ENCODE measurements around the gene IQCK. TPM values are rescaled to one million over a fixed set of nuclear protein-coding genes. Genes with fewer than 3 reads are reported as not detected.

Gene IQCK
- total RNA-seq, 6 experiments from 2014 or later, result 2.0 to 4.7 (median 3.9) TPM

GRCh38 chr16:19776147-19776546 lies 58.1 kb downstream of the IQCK start:
- no peak for ATAC-seq
- TF ChIP-seq CTCF (IDR thresholded peaks at IDR 0.05), result no peak
- no peak for TF ChIP-seq POLR2A (IDR thresholded peaks at IDR 0.05)
- Histone ChIP-seq H3K9me3 (no peaks in the 10 kb centered on the region), H3K36me3 (no peaks in the 10 kb centered on the region), H3K27me3 (no peaks in the 10 kb centered on the region), H3K4me3 (no peak overlapping the region), H3K27ac (no peak overlapping the region), H3K4me1 (no peaks in the 10 kb centered on the region)
- intact Hi-C loops (cut with DNase I), result no loop called here
- no peak for DNase-seq
- 91% methylated on average over 3 of the region's 3 CpGs for WGBS (ENCODE audit: insufficient coverage, low coverage, low lambda C conversion rate, missing lambda C conversion rate)

- H3K36me3 ChIP-seq, result no peaks in the 10 kb centered on the region
- H3K27ac ChIP-seq, result no peak overlapping the region
- no peaks in the 10 kb centered on the region for H3K9me3 ChIP-seq
- no peaks in the 10 kb centered on the region for H3K27me3 ChIP-seq
- TF ChIP-seq CTCF (IDR thresholded peaks at IDR 0.05) (no peak), POLR2A (IDR thresholded peaks at IDR 0.05) (no peak)
- WGBS (ENCODE audit: insufficient coverage, low coverage, low lambda C conversion rate, missing lambda C conversion rate), result 77% methylated on average over 12 of the region's 12 CpGs
- intact Hi-C loops (cut with DNase I), result no loop called here
- H3K4me3 ChIP-seq, result no peak overlapping the region
- H3K4me1 ChIP-seq, result no peaks in the 10 kb centered on the region
- no peak for ATAC-seq
- no peak for DNase-seq
Observed at GRCh38 chr16:19776565-19776964, 58.5 kb downstream of the IQCK start.

- DNase-seq (no peak), ATAC-seq (no peak)
- no peaks in the 10 kb centered on the region for H3K9me3 ChIP-seq
- WGBS (ENCODE audit: insufficient coverage, low coverage, low lambda C conversion rate, missing lambda C conversion rate), result 95% methylated on average over 3 of the region's 3 CpGs
- intact Hi-C loops (cut with DNase I), result no loop called here
- H3K27me3 ChIP-seq, result no peaks in the 10 kb centered on the region
- TF ChIP-seq POLR2A (IDR thresholded peaks at IDR 0.05) (no peak), CTCF (IDR thresholded peaks at IDR 0.05) (no peak)
- no peak overlapping the region for H3K27ac ChIP-seq
- H3K4me1 ChIP-seq, result no peaks in the 10 kb centered on the region
- H3K36me3 ChIP-seq, result no peaks in the 10 kb centered on the region
- no peak overlapping the region for H3K4me3 ChIP-seq
Observed at GRCh38 chr16:19780321-19780720, 62.2 kb downstream of the IQCK start.

GRCh38 chr16:19781226-19781625 lies 63.2 kb downstream of the IQCK start:
- 87% methylated on average over 5 of the region's 6 CpGs for WGBS (ENCODE audit: insufficient coverage, low coverage, low lambda C conversion rate, missing lambda C conversion rate)
- no peaks in the 10 kb centered on the region for H3K9me3 ChIP-seq
- no peak for ATAC-seq

More at GRCh38 chr16:19781226-19781625, 63.2 kb downstream of the IQCK start:
- H3K4me3 ChIP-seq, result no peak overlapping the region
- no peaks in the 10 kb centered on the region for H3K27me3 ChIP-seq
- no peak for DNase-seq
- no peak overlapping the region for H3K27ac ChIP-seq
- TF ChIP-seq CTCF (IDR thresholded peaks at IDR 0.05), result no peak
- TF ChIP-seq POLR2A (IDR thresholded peaks at IDR 0.05), result no peak
- H3K4me1 ChIP-seq, result no peaks in the 10 kb centered on the region
- no peaks in the 10 kb centered on the region for H3K36me3 ChIP-seq
- intact Hi-C loops (cut with DNase I), result no loop called here

Data from right lobe of liver (tissue), 6 donors.